ENCODE measurements around the gene GLYATL2.

GLYATL2 gene, protein sequence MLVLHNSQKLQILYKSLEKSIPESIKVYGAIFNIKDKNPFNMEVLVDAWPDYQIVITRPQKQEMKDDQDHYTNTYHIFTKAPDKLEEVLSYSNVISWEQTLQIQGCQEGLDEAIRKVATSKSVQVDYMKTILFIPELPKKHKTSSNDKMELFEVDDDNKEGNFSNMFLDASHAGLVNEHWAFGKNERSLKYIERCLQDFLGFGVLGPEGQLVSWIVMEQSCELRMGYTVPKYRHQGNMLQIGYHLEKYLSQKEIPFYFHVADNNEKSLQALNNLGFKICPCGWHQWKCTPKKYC

DNA sequence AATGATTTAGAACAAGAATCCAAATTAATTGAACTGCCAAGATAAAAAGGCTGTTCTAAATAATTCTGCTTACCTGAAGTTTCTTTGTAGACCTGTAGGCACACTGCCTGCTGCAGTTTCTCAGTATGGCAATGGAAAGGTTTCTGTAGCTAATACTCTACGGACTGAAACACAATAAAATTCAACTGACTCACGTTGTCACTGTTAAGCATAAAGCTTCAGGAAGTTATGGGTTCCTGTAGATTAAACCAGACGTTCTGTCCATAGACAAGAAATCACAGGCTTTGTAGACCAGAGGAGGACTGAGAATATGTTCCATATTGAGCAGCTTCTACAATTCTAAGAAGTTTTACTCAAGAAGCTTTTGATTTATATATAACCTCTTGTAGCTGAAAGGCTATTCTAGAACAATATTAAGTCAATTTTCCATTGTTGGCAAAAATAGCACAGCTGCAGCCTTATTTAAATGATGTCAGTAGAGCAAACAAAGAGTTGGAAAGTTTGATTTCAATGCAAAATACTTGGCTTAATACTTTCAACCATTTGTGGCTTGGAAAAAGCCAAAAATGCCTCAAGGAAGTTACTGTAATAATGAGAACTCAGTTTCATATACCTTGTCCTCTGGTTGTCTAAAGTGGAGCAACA, at the start of gene GLYATL2:
TSS of gene GLYATL2 (minus strand) at position 344 of the 645 bp plus-strand sequence. CDS start 5,092 bp downstream, outside the sequence.
- TF ChIP-seq CTCF (IDR thresholded peaks at IDR 0.05; ENCODE audit: control insufficient read depth, insufficient read depth, low read depth, low read length, missing control alignments) = no peak
- no peak for DNase-seq (ENCODE audit: low read depth)
- H3K4me3 ChIP-seq (ENCODE audit: control insufficient read depth, low read depth, low read length) = no peak within 1 kb of the TSS

- no peak overlapping the region for H3K4me3 ChIP-seq (ENCODE audit: control insufficient read depth, low read depth, low read length)
- no peak for TF ChIP-seq CTCF (IDR thresholded peaks at IDR 0.05; ENCODE audit: control insufficient read depth, insufficient read depth, low read depth, low read length, missing control alignments)
- no peak for DNase-seq (ENCODE audit: low read depth)
These were observed 49.4 kb upstream of the GLYATL2 start for GRCh38 chr11:58893899-58894298.

GRCh38 chr11:58888579-58888978, 44.1 kb upstream of the GLYATL2 start:
- no peak for TF ChIP-seq CTCF (IDR thresholded peaks at IDR 0.05; ENCODE audit: control insufficient read depth, insufficient read depth, low read depth, low read length, missing control alignments)
- DNase-seq (ENCODE audit: low read depth) = no peak

DNA sequence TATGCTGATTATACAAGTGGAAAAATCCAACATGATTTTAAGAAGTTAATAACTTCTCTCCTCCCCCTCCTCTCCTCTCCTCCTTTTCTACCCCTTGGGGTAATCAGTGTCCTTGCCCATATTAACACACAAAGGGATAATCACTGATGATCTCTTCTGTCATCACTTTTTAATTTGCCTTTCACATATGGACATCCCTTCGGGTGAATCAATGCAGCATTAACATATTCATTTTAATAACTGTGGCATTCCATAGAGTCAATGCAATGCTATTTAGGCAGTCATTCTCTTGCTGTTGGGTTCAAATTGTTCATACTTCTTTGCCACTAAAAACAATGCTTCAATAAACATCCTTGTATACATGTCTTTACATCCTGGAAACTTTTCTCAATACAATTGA, 42.9 kb upstream of the GLYATL2 start:
- DNase-seq (ENCODE audit: low read depth) = no peak
- H3K4me3 ChIP-seq (ENCODE audit: control insufficient read depth, low read depth, low read length) = no peak overlapping the region
- TF ChIP-seq CTCF (IDR thresholded peaks at IDR 0.05; ENCODE audit: control insufficient read depth, insufficient read depth, low read depth, low read length, missing control alignments) = no peak

More at GRCh38 chr11:58888579-58888978, 44.1 kb upstream of the GLYATL2 start:
- H3K4me3 ChIP-seq (ENCODE audit: control insufficient read depth, low read depth, low read length) = no peak overlapping the region

DNA sequence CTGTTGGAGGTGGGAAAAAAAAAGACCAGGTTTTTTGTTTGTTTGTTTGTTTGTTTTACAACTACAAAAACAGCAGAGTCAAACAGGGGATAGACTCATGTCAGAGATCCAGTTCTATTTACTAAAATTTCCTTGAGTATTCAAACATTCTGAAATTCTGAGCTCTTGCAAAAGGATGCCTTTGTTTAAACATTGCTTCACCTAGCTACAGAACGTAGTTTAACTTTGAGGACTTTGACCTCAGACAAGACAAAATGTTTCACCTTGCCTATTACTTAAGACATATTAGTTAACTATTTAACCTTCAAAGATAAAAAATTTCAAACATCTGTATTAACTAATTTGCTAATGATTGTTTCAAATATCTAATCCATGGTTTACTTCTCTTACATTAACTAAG, 36.1 kb upstream of the GLYATL2 start:
- H3K4me3 ChIP-seq (ENCODE audit: control insufficient read depth, low read depth, low read length) = no peak overlapping the region
- TF ChIP-seq CTCF (IDR thresholded peaks at IDR 0.05; ENCODE audit: control insufficient read depth, insufficient read depth, low read depth, low read length, missing control alignments) = no peak
- no peak for DNase-seq (ENCODE audit: low read depth)

DNA sequence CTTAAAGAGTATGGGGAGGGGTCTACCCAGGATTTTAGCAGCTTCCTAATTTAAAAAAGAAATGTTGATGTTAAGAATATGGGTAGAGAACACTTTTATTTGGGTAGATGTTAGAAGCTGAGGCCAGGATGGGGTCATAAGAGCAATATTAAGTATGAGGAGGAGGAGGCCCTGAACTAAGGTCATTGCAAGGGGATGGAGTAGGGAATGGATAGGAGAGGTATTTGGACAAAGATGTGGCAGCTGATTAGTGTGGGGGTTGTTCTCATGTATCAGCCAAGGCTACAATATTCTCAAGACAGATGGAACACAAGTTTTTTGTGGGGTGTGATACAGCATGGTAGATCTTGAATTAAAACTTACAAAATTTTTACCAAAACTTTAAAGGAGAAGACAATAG, 35.7 kb upstream of the GLYATL2 start:
- no peak for DNase-seq (ENCODE audit: low read depth)
- no peak for TF ChIP-seq CTCF (IDR thresholded peaks at IDR 0.05; ENCODE audit: control insufficient read depth, insufficient read depth, low read depth, low read length, missing control alignments)
- no peak overlapping the region for H3K4me3 ChIP-seq (ENCODE audit: control insufficient read depth, low read depth, low read length)

Data from AG09309 (cell line).